LHCN-M2 (cell line): ENCODE results near the gene MCTS1. TPM values are rescaled to one million over a fixed set of nuclear protein-coding genes. Genes with fewer than 3 reads are reported as not detected.
A peak's percentile ranks its signal among the peaks of the same experiment; 100 is the strongest.
"Not testable (repeated sequence)": the region's sequence is repeated elsewhere in the genome, so short reads cannot be mapped to it uniquely, and the experiment has no call there.

Source experiments
- DNase-seq: peaks from one replicate; pipeline ENCODE4 v3.0.0-alpha.2; 2012; ENCODE audit warnings: low read depth
- polyA plus RNA-seq: library from polyadenylated mRNA; unstranded; fragments of >200 nt; gene quantifications from one replicate; pipeline ENCODE4 v1.2.1, GENCODE V29; 2012; ENCODE audit warnings: missing spikeins
- total RNA-seq: library from RNA; depleted of rRNA; stranded (reverse); fragments of >200 nt; gene quantifications from 2 replicates; pipeline ENCODE4 v1.2.3, GENCODE V29; 2014; rRNA removed

MCTS1 gene, protein sequence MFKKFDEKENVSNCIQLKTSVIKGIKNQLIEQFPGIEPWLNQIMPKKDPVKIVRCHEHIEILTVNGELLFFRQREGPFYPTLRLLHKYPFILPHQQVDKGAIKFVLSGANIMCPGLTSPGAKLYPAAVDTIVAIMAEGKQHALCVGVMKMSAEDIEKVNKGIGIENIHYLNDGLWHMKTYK
- 58.8 and 59.4 TPM in 2 replicates for total RNA-seq
- polyA plus RNA-seq: 84.5 TPM

DNA sequence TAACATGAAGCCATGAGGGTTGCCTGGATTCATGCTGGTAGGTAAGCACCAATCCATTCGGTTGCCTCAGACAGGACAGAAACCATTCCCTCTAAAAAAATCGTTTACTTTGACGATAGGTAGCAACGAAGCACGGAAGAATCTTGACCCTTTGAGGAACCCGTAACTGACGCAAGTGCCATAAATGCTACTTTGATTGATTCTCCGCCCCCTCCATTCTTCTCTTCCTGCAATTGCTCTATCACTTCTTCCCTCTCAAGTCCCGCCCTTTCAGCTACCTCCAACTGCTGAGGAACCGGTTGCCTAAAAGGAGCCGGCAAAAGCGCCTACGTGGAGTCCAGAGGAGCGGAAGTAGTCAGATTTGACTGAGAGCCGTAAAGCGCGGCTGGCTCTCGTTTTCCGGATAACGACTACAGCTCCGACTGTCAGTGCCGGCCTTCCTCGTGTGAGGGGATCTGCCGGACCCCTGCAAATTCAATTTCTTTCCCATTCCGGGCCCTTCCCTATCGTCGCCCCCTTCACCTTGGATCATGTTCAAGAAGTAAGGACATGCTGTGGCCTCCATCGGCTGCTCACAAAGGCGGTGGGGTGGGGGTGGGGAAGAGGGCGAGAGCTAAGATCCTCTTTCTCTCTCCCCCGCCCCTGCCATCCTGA, at the start of gene MCTS1:
Gene MCTS1, plus strand, starts transcription at position 395 of the 654 bp plus-strand sequence. Its CDS starts 136 bp downstream, at position 531.
- DNase-seq: peak; percentile 93

DNA sequence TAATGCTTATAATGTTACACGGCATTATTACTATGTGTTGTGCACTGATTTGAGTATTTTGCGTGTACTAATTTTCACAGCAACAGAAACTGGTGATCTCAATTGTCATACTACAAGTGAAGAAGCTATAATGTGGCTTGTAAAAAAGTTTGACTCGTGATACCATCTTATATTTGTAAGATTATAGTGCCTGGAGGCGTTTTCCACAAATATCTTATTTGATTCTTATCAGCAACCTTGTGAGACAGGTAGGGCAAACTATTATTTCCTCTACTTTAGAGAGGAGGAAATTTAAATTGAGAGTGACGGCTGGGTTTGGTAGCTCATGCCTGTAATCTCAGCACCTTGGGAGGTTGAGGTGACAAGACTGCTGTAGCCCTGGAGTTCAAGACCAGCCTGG, 47.6 kb upstream of the MCTS1 start:
- DNase-seq: no peak

DNA sequence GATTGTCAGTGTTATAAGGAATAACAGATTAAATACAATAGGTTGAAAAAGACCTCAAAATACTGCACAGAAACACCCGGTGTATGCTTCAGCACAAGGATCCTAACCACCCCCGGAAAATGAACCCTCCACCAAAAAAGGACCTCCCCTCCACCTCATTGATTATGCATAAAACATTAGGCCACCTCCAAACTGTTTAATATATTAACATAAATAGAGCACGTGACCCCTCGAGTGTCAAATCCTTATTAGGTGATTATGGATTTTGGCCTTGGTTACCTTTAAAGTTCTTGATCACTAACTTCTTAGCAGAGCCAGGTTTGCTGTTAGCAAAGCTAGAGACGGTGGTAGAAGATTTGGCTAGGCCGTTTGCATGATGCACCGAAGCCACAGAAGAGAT, 44.1 kb upstream of the MCTS1 start:
- no peak for DNase-seq

DNA sequence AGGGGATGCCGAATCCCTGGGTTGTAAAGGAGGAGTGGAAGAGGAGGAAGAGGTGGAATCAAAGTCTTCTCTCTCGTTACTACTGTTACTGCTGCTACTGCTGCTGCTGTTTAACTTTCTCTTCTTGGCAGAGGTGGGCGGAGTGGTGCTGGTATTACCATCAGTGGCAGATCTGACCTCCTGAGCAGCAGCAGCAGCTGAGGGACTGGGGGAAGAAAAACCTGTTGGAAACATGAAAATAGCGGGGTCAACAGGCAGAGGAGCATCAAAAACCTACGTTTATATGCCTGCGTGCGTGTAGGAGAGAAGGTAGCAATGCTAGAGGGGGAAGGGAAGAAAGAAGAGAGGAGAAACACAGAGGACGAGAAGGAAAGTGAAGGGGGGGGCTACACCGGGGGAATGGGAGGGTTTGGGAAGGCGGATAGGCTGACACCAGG, 43.5 kb upstream of the MCTS1 start:
- peak; percentile 56 for DNase-seq

DNA sequence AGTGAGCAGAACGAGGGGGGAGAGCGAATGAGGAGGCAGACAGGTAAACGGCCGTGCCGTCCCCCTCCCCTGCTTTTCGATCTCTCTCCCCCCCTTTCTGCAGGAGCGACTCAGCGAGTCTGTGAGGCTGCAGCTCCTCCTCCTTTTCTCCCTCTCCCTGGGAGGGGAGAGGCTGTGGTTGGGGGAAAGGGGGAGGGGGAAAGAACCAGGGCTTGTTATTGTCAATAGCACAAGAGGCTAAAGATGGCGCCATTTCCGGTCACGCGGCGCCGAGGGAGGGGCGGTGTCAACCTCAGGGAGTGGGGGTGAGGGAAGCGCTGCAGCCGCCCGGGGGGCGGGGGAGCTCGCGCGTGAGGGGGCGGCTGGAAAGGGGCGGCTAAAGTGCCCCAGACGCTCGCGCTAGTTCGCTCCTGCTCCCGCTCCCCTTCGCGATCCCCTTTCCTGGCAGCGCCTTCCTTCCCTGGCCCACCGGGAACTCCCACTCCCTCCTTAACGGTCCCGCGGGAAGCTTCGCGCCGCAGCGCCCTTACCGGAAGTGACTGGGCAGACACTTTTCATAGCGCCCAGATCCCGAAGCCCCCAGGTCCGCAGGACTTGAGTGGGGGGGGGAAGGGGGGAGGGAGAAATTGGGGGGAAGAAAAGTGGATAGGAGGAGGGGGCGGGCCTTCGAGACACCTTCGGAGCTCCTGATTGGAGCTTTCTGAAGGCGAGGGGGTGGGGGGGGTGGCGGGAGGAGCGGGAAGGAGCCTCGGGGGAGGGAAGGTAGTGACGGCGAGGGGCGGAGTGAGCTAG, 42.9 kb upstream of the MCTS1 start, which contains the start of gene CUL4B:
Gene CUL4B, minus strand, starts transcription at position 121 of the 792 bp plus-strand sequence. CDS start 324 bp downstream, outside the sequence.
- DNase-seq: peak; percentile 93

DNA sequence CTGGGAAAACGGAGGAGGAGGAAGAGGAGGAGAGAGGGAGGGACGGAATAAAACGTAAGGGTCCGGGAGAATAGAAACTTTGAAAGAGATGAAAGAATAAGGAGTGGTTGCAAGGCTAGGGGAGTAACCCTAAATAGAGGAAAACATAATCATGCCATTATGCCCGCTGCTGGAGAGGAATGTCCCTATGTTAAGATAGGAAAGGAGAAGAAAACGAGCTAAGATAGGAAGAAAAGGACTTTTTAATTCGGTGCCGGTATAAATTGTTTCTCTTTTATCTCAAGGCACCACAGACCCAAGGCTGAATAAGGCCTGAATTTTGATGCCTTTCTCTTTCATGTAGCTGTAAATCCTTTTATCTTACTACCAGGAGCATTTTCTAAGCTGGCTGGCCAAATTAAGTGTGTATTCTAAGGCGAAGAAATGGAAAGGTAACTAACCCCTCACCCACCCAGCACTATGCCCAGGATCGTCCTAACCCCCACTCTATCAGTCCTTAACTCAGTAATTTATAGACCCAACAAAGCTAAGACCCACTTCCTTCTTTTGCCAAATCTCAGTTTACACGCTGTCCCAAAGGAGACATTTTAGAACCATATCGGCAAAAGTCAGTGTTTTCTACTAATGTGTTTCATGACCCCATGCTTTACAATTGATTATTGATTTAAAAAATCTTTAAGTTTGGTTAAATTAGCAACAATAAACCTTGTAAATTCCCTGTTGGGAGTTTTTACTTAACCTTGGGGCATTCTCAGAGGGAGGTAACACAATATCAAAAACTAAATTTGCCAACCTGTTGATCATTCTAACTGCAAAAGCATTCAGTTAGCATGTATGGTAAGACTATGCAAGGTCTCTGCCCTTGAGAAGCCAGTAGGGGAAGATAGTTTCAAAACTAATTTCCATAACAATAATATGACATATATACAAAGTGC, 42.0 kb upstream of the MCTS1 start:
- DNase-seq: no peak

DNA sequence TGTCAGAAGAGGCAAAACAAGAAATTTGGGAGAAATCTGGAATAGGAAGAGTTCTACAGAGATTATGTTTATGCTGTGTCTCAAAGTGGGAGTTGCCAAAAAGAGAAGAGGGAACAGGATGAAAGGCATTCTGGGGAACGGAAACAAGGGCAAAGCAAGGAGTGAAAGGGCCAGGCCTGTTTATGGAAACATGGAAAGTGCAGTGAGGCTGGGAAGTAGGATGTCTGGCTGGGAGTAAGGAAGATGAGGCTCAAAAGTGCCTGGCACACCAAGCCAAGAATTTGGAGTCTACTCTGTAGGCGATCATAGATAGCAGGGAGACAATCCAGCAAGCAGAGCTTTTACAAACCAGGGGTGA, 41.4 kb upstream of the MCTS1 start:
- no peak for DNase-seq

DNA sequence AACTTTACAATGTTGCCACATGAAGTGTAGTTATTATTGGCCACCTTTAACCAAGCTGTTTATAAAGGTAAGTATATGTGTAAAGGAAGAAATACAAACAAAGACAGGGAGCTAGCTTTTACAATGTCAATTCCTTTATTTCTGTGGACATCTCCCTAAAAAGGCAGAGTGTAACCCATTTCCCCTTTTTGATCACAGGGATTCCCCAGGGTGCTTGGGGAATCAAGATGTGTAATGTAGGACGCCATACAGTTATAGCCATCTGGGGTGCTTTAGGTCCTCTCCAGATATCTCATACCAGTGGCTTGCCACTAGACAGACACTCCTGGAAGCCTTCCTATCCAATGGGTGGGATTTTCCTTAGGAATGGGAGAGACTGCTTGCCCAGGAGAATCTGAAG, 39.0 kb upstream of the MCTS1 start:
- DNase-seq: no peak

DNA sequence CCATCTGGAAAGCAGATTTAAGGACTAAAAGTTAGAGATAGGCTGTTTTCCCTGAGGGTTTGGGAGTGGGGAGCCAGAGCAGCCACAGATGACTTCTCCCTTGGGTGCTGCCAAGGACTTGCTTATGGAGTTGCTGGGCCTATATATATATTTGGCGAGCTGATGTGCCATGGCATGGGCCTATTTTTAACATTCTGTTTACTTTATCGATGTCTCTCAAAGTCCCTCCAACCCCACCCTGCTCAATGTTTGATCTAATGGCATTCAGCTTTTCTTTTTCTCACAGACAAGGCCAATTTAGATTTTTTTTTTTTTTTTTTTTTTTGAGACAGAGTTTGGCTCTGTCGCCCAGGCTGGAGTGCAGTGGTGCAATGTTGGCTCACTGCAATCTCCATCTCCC, 37.1 kb upstream of the MCTS1 start:
- no peak for DNase-seq

DNA sequence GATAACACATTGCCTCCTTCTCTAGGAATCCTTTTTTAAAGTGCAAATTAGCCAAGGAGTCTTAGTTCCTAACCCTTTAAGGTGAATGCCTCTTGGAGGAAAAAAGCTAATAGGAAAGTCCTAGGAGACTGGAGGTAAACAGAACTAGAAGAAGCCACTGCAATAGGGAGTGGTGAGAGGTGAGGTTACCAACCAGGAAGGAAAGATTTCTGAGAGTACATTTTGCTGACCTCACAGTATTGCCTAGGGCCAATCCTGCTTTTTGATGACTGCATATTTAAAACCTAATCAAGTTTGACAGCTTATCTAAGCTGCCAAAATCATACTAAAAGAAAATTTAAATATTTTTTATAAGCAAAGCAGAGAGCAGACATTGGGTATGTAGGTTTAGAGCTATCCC, 35.9 kb upstream of the MCTS1 start:
- no peak for DNase-seq

DNA sequence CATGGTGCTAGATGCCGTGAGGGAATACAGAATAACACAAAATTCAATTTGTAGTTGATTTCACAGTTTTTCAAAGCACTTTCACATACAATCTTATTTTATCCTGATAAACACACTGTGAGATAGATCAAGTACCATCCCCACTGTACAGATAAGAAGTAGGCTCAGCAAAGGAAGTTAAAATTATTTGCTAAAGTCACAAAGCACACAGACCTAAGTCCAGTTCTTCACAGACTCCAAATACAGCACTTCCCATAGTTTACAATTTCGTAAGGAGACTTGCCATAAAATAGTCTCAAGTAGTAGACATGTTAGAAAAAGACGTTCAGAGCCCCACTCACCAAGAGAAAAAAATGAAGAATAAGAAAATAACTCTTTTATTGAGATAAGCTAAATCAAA, 35.3 kb upstream of the MCTS1 start:
- no peak for DNase-seq

DNA sequence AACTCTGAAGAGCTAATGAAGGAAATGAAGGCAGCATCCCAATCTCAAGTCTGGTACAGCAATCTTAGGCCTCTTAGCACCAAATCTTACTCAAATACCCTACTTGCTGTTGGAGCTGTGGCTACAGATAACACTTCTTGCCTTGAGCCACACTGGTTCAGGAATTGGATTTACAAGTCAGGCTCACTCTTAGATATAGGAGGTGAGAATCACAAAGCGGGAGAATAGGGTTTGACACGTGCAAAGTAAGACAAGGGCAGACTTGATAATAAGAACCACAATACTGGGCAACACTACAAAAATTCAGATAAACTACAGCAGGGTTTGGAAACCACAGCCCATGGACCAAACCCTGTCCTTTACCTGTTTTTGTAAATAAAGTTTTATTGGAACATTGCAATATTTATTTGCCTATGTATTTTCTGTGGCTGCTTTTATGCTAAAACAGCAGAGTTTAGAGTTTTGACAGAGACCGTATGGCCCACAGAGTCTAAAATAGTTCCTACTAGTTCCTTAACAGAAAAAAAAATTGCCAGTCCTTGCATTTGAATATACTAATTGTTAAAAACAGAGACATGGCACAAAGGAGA, 33.8 kb upstream of the MCTS1 start:
- DNase-seq: no peak

DNA sequence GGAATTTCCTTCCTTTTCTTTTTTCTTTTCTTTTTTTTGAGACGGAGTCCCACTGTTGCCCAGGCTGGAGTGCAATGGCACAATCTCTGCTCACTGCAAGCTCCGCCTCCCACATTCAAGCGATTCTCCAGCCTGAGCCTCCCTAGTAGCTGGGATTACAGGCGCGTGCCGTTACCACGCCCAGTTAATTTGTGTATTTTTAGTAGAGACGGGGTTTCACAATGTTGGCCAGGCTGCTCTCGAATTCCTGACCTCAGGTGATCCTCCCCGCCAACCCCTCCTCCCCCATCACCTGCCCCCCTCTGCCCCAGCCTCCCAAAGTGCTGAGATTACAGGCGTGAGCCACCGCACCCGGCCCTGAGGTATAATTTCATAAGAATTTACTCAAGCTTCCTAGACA, 30.1 kb upstream of the MCTS1 start:
- not testable (repeated sequence) for DNase-seq

DNA sequence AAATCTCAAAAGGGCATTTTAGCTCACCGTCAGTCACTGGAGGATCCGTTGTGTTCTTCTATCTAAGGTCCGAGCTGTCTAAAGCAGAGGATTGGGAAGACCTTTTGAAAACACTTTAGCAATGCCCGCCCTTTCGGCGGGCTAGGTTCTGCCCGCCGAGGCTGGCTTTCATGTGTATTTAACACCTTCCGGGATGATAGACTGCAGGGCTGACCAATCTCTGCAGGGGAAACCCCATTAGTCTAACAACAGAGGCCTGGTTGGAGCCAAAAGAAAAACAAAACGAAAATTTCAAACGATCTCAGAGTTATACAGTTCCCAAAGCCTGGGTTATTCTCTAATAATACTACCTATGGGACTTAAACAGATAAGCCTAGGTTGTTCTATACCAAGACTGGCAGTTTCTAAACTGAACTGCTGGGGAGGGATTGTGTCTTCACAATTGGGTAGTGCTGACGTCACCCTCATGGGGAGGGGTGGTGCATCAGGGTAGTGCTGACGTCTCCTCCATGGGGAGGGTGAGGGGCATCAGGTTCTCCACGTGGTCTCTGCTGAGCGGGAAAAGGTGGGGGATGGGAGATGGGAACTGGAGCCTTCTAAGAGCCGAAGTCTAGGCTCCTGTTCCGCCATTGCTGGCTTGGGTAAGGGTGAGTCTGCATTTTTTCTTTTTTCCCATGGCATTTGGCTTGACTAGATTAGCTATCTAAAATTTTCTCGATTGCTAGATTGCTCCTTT, 28.4 kb upstream of the MCTS1 start:
- DNase-seq: no peak

DNA sequence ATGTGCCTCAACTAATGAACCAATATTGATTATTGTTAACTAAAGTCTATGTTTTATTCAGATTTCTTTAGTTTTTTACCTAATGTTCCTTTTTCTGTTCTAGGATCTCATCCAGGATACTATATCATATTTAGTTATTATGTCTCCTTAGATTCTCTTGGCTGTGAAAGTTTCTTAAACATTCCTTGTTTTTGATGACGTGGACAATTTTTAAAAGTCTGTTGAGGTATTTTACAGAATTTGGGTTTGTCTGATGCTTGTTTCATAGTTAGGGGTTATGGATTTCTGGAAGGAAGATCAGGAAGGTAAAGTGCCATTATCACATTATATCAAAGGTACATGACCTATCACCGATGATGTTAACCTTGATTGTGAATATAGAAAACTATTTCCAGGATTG, 18.2 kb upstream of the MCTS1 start:
- no peak for DNase-seq

DNA sequence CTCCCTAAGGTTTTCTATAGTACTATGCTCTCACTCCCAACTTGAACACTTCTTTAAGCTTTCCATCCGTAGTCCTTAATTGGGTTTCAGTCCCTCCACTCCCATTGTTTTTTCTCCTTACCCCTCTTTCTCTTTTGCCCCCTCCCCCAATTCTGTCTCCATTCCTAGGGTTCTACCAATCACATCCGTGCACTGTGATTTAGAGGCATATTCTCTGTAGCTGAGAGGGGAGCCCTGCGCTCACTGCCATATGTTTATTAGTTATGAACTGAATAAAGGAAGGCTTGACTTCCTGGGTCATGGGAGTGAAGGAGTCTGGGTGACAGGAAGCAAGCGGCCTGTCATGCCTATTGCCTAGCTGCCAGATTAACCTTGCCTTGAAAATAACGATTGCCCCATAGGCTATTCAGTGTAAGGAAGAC, 471 bp downstream of the MCTS1 start:
- DNase-seq: peak; percentile 51

DNA sequence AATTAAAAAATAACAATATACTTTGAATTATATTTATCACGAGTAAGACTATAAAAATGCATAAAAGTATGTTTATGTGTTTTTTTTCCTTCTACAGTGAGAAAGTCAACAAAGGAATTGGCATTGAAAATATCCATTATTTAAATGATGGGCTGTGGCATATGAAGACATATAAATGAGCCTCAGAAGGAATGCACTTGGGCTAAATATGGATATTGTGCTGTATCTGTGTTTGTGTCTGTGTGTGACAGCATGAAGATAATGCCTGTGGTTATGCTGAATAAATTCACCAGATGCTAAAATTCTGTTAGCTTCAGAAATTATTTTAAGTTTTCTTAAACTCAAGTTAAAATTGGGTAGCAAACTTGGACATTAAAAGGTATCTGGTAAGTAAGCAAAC, 8.2 kb downstream of the MCTS1 start:
- no peak for DNase-seq

DNA sequence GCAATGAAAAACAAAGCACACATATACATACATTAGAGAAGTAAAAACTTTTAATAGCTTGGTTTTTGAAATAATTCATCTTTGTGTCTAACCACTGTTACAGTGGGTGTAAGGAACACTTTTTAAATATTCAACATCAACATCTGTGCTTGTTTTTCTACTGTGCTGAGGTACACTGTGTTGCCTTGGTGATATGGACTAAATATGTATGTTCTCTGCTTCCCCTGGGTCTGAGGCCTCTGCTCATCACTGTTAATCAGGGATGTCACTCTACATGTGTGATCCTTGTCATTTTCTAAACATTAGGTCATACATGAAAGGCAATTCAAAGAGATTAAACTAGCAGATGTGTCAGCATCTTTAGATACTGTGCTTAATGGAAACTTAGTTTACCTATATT, 10.9 kb downstream of the MCTS1 start:
- DNase-seq: no peak

DNA sequence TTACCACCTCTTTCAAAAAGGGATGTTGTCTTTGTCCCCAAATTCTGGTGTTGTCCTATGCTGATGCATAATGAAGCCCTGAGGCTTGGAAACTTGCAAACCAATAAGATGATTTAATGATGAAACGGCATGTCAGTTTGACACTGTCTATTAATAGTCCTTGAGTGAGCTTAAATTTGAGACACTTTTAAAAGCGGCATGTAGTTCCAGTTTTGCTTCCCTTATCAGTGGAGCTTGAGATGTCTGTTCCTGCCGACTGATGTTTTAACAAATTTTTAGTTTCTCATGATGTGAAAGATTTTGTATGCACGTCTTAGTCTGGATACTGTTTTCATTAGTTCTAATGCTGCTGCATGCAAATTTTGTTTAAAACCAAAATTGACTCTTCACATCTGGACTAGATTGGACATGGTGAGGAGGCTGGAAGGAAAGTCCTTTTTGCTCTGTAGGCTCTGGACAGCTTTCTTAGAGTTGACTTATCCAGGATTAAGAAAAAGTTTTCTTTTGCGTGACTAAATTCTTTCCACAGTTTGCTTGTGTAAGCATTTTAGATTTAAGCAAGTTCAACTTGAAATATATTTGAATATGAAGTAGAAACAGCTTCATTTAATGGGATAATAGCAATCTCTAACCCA, 14.2 kb downstream of the MCTS1 start:
- no peak for DNase-seq

DNA sequence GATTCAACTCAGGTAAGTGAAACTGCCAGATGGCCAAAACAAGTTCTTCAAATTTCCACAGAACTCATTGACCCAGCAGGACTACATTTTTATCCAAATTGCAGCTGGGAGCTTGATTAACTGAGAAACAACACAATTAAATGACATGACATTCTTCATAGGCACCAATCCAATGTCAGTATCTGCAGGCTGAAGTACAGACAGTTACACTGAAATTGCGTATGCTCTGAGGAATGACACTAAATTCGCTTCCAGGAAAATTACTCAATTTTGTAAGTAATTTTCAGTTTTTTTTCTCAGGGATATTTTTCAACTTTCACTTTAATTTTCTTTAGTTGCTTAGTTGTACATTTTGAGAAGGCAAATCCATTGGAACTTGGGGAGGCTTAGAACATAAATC, 21.5 kb downstream of the MCTS1 start:
- DNase-seq: no peak
